D721Med (cell line): ENCODE results near the gene CCNA1.

Experiments used
- DNase-seq: peaks from one replicate; pipeline ENCODE4 v3.0.0; 2011; ENCODE audit warnings: low spot score; ENCODE audit not compliant: insufficient read length
- FAIRE-seq: peaks from 2 replicates; lab custom pipeline; 2011; peaks lifted over from hg19 to GRCh38; lab: Jason Lieb, UNC
- CTCF ChIP-seq: IDR thresholded peaks from 2 replicates; pipeline ENCODE4 v1.5.1; 2012; ENCODE audit warnings: mild to moderate bottlenecking, control low read depth; ENCODE audit not compliant: insufficient read depth; ENCODE audit errors: missing control alignments

Gene CCNA1

GRCh38 chr13:36432106-36432544 is at the start of gene CCNA1:
CCNA1 (plus strand) TSS chr13:36432495; CDS start chr13:36433057, 562 bp downstream.
- no peak for FAIRE-seq
- peak; percentile 75 for DNase-seq

GRCh38 chr13:36385489-36385888 is 46.8 kb upstream of the CCNA1 start:
- TF ChIP-seq CTCF = no peak
- FAIRE-seq = no peak
- DNase-seq = no peak

More at GRCh38 chr13:36432106-36432544, at the start of gene CCNA1:
- no peak for TF ChIP-seq CTCF

GRCh38 chr13:36395280-36395679 is 37.0 kb upstream of the CCNA1 start:
- peak; percentile 38 for TF ChIP-seq CTCF
- FAIRE-seq (no peak), DNase-seq (no peak)

- TF ChIP-seq CTCF = no peak
- no peak for DNase-seq
- FAIRE-seq = no peak
These were observed 27.1 kb upstream of the CCNA1 start for GRCh38 chr13:36405151-36405550.

- no peak for TF ChIP-seq CTCF
- DNase-seq (no peak), FAIRE-seq (no peak)
These were observed 19.6 kb upstream of the CCNA1 start for GRCh38 chr13:36412736-36413135.

GRCh38 chr13:36413161-36413560 is 19.1 kb upstream of the CCNA1 start:
- no peak for DNase-seq
- FAIRE-seq = no peak
- TF ChIP-seq CTCF = no peak

- DNase-seq (no peak), FAIRE-seq (no peak)
- no peak for TF ChIP-seq CTCF
These were observed 17.8 kb upstream of the CCNA1 start for GRCh38 chr13:36414461-36414860.
